WTC11 (cell line): Measurements from ENCODE around the gene ELFN1.

Source experiments
- ATF3 ChIP-seq: sonication (generic); formaldehyde crosslinking; conservative IDR thresholded peaks from 2 replicates; pipeline ENCODE4 v1.8.1; 2022; ENCODE audit warnings: mild to moderate bottlenecking, missing genetic modification reagents
- CREM ChIP-seq: sonication (generic); formaldehyde crosslinking; IDR thresholded peaks from 2 replicates; pipeline ENCODE4 v1.8.1; 2022; ENCODE audit warnings: mild to moderate bottlenecking, missing genetic modification reagents, moderate library complexity
- ELF4 ChIP-seq: sonication (generic); formaldehyde crosslinking; IDR thresholded peaks from 2 replicates; pipeline ENCODE4 v1.8.1; 2022; ENCODE audit warnings: low read depth, mild to moderate bottlenecking, moderate library complexity, missing genetic modification reagents
- FOXP1 ChIP-seq: sonication (generic); formaldehyde crosslinking; IDR thresholded peaks from 2 replicates; pipeline ENCODE4 v1.8.0; 2022; ENCODE audit warnings: missing genetic modification reagents, mild to moderate bottlenecking, moderate library complexity, borderline replicate concordance
- HMGXB4 ChIP-seq: sonication (generic); formaldehyde crosslinking; IDR thresholded peaks from 2 replicates; pipeline ENCODE4 v1.8.1; 2023; ENCODE audit warnings: mild to moderate bottlenecking, moderate library complexity, missing genetic modification reagents
- JUN ChIP-seq: sonication (generic); formaldehyde crosslinking; IDR thresholded peaks from 2 replicates; pipeline ENCODE4 v1.8.0; 2023; ENCODE audit warnings: mild to moderate bottlenecking, missing genetic modification reagents
- NFATC4 ChIP-seq: fragments of 250-450 bp; sonication (Bioruptor Pico); IDR thresholded peaks from 2 replicates; pipeline ENCODE4 v1.9.0; 2021; ENCODE audit warnings: mild to moderate bottlenecking
- TEAD4 ChIP-seq: sonication (generic); formaldehyde crosslinking; IDR thresholded peaks from 2 replicates; pipeline ENCODE4 v1.8.0; 2022; ENCODE audit warnings: mild to moderate bottlenecking, missing genetic modification reagents
- TF ChIP-seq, protein P1 (sequence below): fragments of 200-600 bp; IDR thresholded peaks from 2 replicates; pipeline ENCODE4 v1.8.0; 2022; ENCODE audit warnings: antibody characterized with exemption
- TF ChIP-seq, protein P2 (sequence below): sonication (generic); formaldehyde crosslinking; IDR thresholded peaks from 2 replicates; pipeline ENCODE4 v1.8.1; 2022; ENCODE audit warnings: missing genetic modification reagents, borderline replicate concordance
- TF ChIP-seq, protein P3 (sequence below): sonication (generic); formaldehyde crosslinking; IDR thresholded peaks from 2 replicates; pipeline ENCODE4 v1.8.0; 2022; ENCODE audit warnings: mild to moderate bottlenecking, missing genetic modification reagents

DNA sequence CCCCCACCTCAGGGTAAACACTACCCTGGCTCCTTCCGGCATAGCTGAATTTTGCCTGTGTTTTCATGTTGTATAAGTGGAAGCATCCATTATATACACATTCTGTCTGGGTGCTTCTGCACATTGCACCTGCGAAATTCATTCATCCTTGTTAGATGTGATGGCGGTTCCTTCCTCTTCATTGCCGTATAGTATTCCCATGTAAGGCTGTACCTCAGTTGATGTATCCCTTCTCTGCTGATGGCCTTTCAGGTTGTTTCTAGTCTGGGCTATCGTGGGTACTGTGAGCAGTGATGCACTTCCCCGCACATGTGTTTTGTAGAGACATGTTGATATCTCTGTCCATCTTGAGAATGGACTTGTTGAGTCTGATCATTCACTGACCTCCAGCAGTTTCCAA is 28.9 kb downstream of the ELFN1 start:
- TF ChIP-seq, protein P1, sequence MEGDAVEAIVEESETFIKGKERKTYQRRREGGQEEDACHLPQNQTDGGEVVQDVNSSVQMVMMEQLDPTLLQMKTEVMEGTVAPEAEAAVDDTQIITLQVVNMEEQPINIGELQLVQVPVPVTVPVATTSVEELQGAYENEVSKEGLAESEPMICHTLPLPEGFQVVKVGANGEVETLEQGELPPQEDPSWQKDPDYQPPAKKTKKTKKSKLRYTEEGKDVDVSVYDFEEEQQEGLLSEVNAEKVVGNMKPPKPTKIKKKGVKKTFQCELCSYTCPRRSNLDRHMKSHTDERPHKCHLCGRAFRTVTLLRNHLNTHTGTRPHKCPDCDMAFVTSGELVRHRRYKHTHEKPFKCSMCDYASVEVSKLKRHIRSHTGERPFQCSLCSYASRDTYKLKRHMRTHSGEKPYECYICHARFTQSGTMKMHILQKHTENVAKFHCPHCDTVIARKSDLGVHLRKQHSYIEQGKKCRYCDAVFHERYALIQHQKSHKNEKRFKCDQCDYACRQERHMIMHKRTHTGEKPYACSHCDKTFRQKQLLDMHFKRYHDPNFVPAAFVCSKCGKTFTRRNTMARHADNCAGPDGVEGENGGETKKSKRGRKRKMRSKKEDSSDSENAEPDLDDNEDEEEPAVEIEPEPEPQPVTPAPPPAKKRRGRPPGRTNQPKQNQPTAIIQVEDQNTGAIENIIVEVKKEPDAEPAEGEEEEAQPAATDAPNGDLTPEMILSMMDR: no peak
- TF ChIP-seq, protein P2, sequence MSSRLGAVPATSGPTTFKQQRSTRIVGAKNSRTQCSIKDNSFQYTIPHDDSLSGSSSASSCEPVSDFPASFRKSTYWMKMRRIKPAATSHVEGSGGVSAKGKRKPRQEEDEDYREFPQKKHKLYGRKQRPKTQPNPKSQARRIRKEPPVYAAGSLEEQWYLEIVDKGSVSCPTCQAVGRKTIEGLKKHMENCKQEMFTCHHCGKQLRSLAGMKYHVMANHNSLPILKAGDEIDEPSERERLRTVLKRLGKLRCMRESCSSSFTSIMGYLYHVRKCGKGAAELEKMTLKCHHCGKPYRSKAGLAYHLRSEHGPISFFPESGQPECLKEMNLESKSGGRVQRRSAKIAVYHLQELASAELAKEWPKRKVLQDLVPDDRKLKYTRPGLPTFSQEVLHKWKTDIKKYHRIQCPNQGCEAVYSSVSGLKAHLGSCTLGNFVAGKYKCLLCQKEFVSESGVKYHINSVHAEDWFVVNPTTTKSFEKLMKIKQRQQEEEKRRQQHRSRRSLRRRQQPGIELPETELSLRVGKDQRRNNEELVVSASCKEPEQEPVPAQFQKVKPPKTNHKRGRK (CRISPR knock-in tag): no peak
- TF ChIP-seq, protein P3, sequence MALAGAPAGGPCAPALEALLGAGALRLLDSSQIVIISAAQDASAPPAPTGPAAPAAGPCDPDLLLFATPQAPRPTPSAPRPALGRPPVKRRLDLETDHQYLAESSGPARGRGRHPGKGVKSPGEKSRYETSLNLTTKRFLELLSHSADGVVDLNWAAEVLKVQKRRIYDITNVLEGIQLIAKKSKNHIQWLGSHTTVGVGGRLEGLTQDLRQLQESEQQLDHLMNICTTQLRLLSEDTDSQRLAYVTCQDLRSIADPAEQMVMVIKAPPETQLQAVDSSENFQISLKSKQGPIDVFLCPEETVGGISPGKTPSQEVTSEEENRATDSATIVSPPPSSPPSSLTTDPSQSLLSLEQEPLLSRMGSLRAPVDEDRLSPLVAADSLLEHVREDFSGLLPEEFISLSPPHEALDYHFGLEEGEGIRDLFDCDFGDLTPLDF: no peak
- no peak for TF ChIP-seq ELF4 (CRISPR knock-in tag)
- TF ChIP-seq TEAD4 (CRISPR knock-in tag): no peak
- no peak for TF ChIP-seq NFATC4 (CRISPR knock-in tag)
- no peak for TF ChIP-seq CREM (CRISPR knock-in tag)
- TF ChIP-seq FOXP1 (CRISPR knock-in tag): no peak
- no peak for TF ChIP-seq HMGXB4 (CRISPR knock-in tag)
- no peak for TF ChIP-seq ATF3 (CRISPR knock-in tag)
- TF ChIP-seq JUN: no peak
